Neuronal stem cell (in vitro differentiated cells): ENCODE measurements around the gene CEMIP.

Source experiments
- DNase-seq: peaks from one replicate; pipeline ENCODE4 v3.0.0-alpha.2; 2013; ENCODE audit warnings: low spot score
- H2AFZ ChIP-seq: one replicate; pipeline ENCODE4 v1.6.1; 2013; ENCODE audit warnings: mild to moderate bottlenecking, low read length, inconsistent platforms
- H2AK5ac ChIP-seq: 2 replicates; pipeline ENCODE4 v1.6.1; 2013; ENCODE audit warnings: low read depth, mild to moderate bottlenecking, inconsistent platforms, low read length, moderate library complexity, mixed read lengths
- H2BK120ac ChIP-seq: 2 replicates; pipeline ENCODE4 v1.6.1; 2013; ENCODE audit warnings: low read depth, mild to moderate bottlenecking, inconsistent platforms, low read length, moderate library complexity, mixed read lengths
- H2BK12ac ChIP-seq: one replicate; pipeline ENCODE4 v1.6.1; 2013; ENCODE audit warnings: low read length, inconsistent platforms
- H2BK15ac ChIP-seq: 2 replicates; pipeline ENCODE4 v1.6.1; 2013; ENCODE audit warnings: mild to moderate bottlenecking, low read length, inconsistent platforms, mixed read lengths
- H2BK5ac ChIP-seq: one replicate; pipeline ENCODE4 v1.6.1; 2013; ENCODE audit warnings: inconsistent platforms, mild to moderate bottlenecking, low read length, moderate library complexity
- H3K14ac ChIP-seq: one replicate; pipeline ENCODE4 v1.6.1; 2013; ENCODE audit warnings: low read length, inconsistent platforms
- H3K18ac ChIP-seq: 2 replicates; pipeline ENCODE4 v1.6.1; 2013; ENCODE audit warnings: low read length, inconsistent platforms
- H3K23ac ChIP-seq: 2 replicates; pipeline ENCODE4 v1.6.1; 2013; ENCODE audit warnings: low read depth, mild to moderate bottlenecking, mixed read lengths, low read length, inconsistent platforms; ENCODE audit not compliant: poor library complexity
- H3K27ac ChIP-seq: replicated peaks from 3 replicates; pipeline ENCODE4 v1.5.1; 2013; ENCODE audit warnings: low read length, inconsistent platforms
- H3K27me3 ChIP-seq, 3 experiments: 2 replicates each; pipeline ENCODE4 v1.6.1; 2013; ENCODE audit warnings: low read length in 3 of 3, mild to moderate bottlenecking in 2 of 3, inconsistent platforms in 1 of 3, low read depth in 1 of 3, mixed read lengths in 1 of 3, moderate library complexity in 1 of 3; ENCODE audit not compliant: control insufficient read depth in 3 of 3, insufficient read depth in 3 of 3
- H3K36me3 ChIP-seq, 2 donors: replicated peaks in 1 of 2; 2 replicates each; pipeline ENCODE4 v1.6.1; 2013; ENCODE audit warnings: low read length in 2 of 2; ENCODE audit not compliant: control insufficient read depth in 2 of 2, insufficient read depth in 2 of 2
- H3K4ac ChIP-seq: 2 replicates; pipeline ENCODE4 v1.6.1; 2013; ENCODE audit warnings: inconsistent platforms, mild to moderate bottlenecking, low read length, moderate library complexity
- H3K4me1 ChIP-seq, 2 donors: 1 replicate in 1 of 2; 2 replicates in 1 of 2; pipeline ENCODE4 v1.6.1; 2013; ENCODE audit warnings: low read length in 2 of 2, low read depth in 1 of 2; ENCODE audit not compliant: control insufficient read depth in 2 of 2, insufficient read depth in 1 of 2
- H3K4me2 ChIP-seq: one replicate; pipeline ENCODE4 v1.6.1; 2013; ENCODE audit warnings: mild to moderate bottlenecking, low read length, inconsistent platforms; ENCODE audit not compliant: insufficient read depth, poor library complexity, severe bottlenecking
- H3K4me3 ChIP-seq, 2 donors: 2 replicates each; pipeline ENCODE4 v1.5.1; 2013; ENCODE audit warnings: low read length in 2 of 2, mild to moderate bottlenecking in 2 of 2, inconsistent platforms in 1 of 2, moderate library complexity in 1 of 2
- H3K79me1 ChIP-seq: one replicate; pipeline ENCODE4 v1.6.1; 2013; ENCODE audit warnings: low read depth, mild to moderate bottlenecking, inconsistent platforms, low read length, moderate library complexity
- H3K9ac ChIP-seq: one replicate; pipeline ENCODE4 v1.6.1; 2013; ENCODE audit warnings: mild to moderate bottlenecking, low read depth, low read length, inconsistent platforms; ENCODE audit not compliant: poor library complexity
- H3K9me3 ChIP-seq, 2 donors: replicated peaks in 1 of 2; 2 replicates each; pipeline versions ENCODE3 to v1.6.1; 2013; ENCODE audit warnings: low read length in 2 of 2, mild to moderate bottlenecking in 2 of 2, inconsistent platforms in 1 of 2, low read depth in 1 of 2, mixed read lengths in 1 of 2, moderate library complexity in 1 of 2; ENCODE audit not compliant: control insufficient read depth in 2 of 2, insufficient read depth in 1 of 2
- H4K8ac ChIP-seq: one replicate; pipeline ENCODE4 v1.6.1; 2013; ENCODE audit warnings: low read depth, mild to moderate bottlenecking, inconsistent platforms, low read length, moderate library complexity
- H4K91ac ChIP-seq: one replicate; pipeline ENCODE4 v1.6.1; 2013; ENCODE audit warnings: low read length, low read depth, mild to moderate bottlenecking, inconsistent platforms; ENCODE audit not compliant: poor library complexity
- WGBS, 2 donors: extraction: QIAGEN DNeasy Blood & Tissue Kit; methylation state at CpG; one replicate each; pipeline ENCODE4 v1.1.7; 2013; ENCODE audit warnings: missing lambda C conversion rate in 2 of 2, mixed read lengths in 1 of 2; ENCODE audit not compliant: insufficient read length in 2 of 2, insufficient replicate concordance in 1 of 2; ENCODE audit errors: extremely low coverage in 2 of 2; 5-methylcytosine and 5-hydroxymethylcytosine counted together

CEMIP gene

DNA sequence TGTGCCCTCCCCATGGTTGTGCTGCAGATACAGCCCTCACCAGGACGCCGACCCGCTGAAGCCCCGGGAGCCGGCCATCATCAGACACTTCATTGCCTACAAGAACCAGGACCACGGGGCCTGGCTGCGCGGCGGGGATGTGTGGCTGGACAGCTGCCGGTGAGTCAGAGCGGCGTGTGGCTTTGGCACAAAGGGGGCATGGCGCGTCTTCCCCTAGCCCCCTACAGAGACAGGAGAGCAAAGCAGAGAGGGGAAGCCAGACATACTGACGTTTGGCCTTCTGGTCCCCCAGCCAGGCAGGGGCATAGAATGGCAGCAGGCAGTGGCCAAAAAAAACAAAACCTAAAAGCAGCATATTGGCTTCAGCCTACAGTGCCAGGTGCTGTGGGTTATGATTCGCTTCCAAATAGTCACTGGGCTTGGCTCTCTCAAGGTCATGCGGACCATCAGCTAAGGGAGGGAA is 146.5 kb downstream of the CEMIP start:
- WGBS, 2 donors = no CpG with 5 or more reads among the region's 17 CpGs
- no peaks in the 10 kb centered on the region for H3K4me1 ChIP-seq

DNA sequence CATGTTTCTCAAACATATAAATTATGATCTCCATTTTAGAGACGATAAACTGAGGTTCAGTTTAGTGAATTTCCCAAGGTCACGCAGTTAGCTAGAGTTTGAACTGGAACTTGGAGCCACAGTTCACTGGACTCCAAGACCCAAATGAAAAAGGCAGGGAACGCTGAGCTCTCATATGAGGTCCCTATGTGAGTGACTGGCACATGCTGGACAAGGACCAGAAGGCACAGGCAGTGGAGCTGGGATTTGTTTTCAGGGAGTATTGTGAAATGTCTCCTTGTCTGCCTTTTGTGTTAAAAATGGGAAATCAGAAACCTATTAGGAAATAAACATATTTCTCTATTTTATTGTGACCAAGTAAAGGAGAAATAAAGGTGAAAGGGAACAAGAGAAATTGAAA is 147.0 kb downstream of the CEMIP start:
- Histone ChIP-seq H2BK120ac (no peak overlapping the region), H3K18ac (no peak overlapping the region), H4K91ac (no peak overlapping the region), H3K4me1 (no peaks in the 10 kb centered on the region), H3K14ac (no peak overlapping the region), H3K79me1 (no peaks in the 10 kb centered on the region), H3K23ac (no peak overlapping the region), H2AK5ac (no peak overlapping the region), H3K4me3 (no peak overlapping the region), H3K4me2 (no peak overlapping the region), H2AFZ (no peak overlapping the region), H3K4ac (no peak overlapping the region), H3K9ac (no peak overlapping the region), H3K36me3 (no peaks in the 10 kb centered on the region), H2BK15ac (no peak overlapping the region), H3K27ac (no peak overlapping the region), H2BK12ac (no peak overlapping the region), H2BK5ac (no peak overlapping the region), H4K8ac (no peak overlapping the region), H3K27me3 (no peaks in the 10 kb centered on the region), H3K9me3 (peaks cover 0 to 2% of the 10 kb centered on the region in 2 donors)
- DNase-seq = no peak
- WGBS, 2 donors = no CpG with 5 or more reads among the region's 3 CpGs

More for the DNA sequence above, 146.5 kb downstream of the CEMIP start:
- no peaks in the 10 kb centered on the region for H3K79me1 ChIP-seq
- peak overlapping the region; percentile 52 for H3K9ac ChIP-seq
- H2BK15ac ChIP-seq = no peak overlapping the region
- H2BK120ac ChIP-seq = no peak overlapping the region
- no peak overlapping the region for H4K91ac ChIP-seq
- no peaks in the 10 kb centered on the region for H3K27me3 ChIP-seq
- no peak overlapping the region for H2AK5ac ChIP-seq
- H3K36me3 ChIP-seq = no peaks in the 10 kb centered on the region
- H3K4me3 ChIP-seq = no peak overlapping the region
- H2BK5ac ChIP-seq = no peak overlapping the region
- no peak overlapping the region for H3K14ac ChIP-seq
- H3K9me3 ChIP-seq = peaks cover 0 to 2% of the 10 kb centered on the region in 2 donors
- no peak overlapping the region for H2AFZ ChIP-seq
- no peak for DNase-seq
- H3K4me2 ChIP-seq = no peak overlapping the region
- no peak overlapping the region for H3K23ac ChIP-seq
- H2BK12ac ChIP-seq = no peak overlapping the region
- H4K8ac ChIP-seq = no peak overlapping the region
- no peak overlapping the region for H3K27ac ChIP-seq
- no peak overlapping the region for H3K4ac ChIP-seq
- no peak overlapping the region for H3K18ac ChIP-seq

DNA sequence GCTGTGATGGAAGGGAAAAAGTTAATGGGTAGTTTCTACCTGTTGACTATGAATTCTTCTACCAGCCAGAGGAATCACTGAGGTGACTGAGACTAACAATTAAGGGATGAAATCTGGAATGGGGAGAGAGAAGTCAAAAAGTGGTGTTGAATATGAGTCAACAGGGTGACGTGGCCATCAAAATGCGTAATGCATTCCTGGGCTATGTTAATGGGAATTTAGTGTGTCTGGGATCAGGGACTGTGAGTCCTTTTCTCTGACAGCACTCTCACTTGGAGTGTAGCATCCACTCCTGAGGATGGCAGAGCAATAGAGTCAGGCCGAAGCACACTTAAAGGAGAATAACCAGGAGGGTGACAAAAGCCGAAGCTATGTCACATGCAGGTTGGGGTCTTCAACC is 150.1 kb downstream of the CEMIP start:
- Histone ChIP-seq H2BK12ac (no peak overlapping the region), H3K4me3 (no peak overlapping the region), H3K4ac (no peak overlapping the region), H3K4me2 (no peak overlapping the region), H3K9me3 (no peaks in the 10 kb centered on the region), H2BK120ac (no peak overlapping the region), H3K14ac (no peak overlapping the region), H2AK5ac (no peak overlapping the region), H3K27ac (no peak overlapping the region), H3K9ac (no peak overlapping the region), H2AFZ (no peak overlapping the region), H3K4me1 (no peaks in the 10 kb centered on the region), H3K36me3 (no peaks in the 10 kb centered on the region), H3K18ac (no peak overlapping the region), H3K27me3 (no peaks in the 10 kb centered on the region), H3K23ac (no peak overlapping the region), H2BK15ac (no peak overlapping the region), H4K8ac (no peak overlapping the region), H2BK5ac (no peak overlapping the region), H3K79me1 (no peaks in the 10 kb centered on the region), H4K91ac (no peak overlapping the region)
- DNase-seq = no peak
- WGBS, 2 donors = no CpG with 5 or more reads among the region's 4 CpGs

DNA sequence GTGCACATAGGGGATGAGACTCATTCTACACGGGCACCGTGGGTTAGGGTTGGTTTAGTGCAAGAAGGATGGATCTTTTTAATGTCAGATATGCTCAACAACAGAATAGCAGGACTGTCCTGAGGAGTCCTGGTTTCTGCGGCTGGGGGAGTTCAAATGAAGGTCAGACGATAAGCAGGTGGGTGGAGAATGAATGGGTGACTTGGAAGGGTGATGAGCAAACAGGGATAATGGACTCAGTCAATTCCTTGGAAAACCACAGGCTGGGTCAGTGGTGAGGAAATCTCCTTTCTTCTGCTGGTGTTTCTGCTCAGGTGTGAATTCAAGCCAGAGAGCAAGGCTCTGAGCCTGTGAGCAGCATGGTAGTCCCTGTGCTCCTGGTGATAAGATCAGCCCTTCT is 150.5 kb downstream of the CEMIP start:
- no CpG with 5 or more reads among the region's 4 CpGs for WGBS, 2 donors
- no peaks in the 10 kb centered on the region for H3K9me3 ChIP-seq

More for the DNA sequence above, 150.5 kb downstream of the CEMIP start:
- no peak overlapping the region for H4K8ac ChIP-seq
- H3K14ac ChIP-seq = no peak overlapping the region
- H4K91ac ChIP-seq = no peak overlapping the region
- DNase-seq = no peak
- H3K79me1 ChIP-seq = no peaks in the 10 kb centered on the region
- H2BK5ac ChIP-seq = no peak overlapping the region
- H3K27me3 ChIP-seq = no peaks in the 10 kb centered on the region
- no peak overlapping the region for H3K23ac ChIP-seq
- H2BK15ac ChIP-seq = no peak overlapping the region
- no peak overlapping the region for H3K4ac ChIP-seq
- H3K36me3 ChIP-seq = no peaks in the 10 kb centered on the region
- no peak overlapping the region for H3K4me3 ChIP-seq
- no peak overlapping the region for H3K4me2 ChIP-seq
- H3K4me1 ChIP-seq = peaks cover under 1 to 2% of the 10 kb centered on the region in 2 donors
- H2AK5ac ChIP-seq = no peak overlapping the region
- no peak overlapping the region for H2AFZ ChIP-seq
- no peak overlapping the region for H3K18ac ChIP-seq
- no peak overlapping the region for H2BK120ac ChIP-seq
- no peak overlapping the region for H2BK12ac ChIP-seq
- no peak overlapping the region for H3K27ac ChIP-seq
- H3K9ac ChIP-seq = no peak overlapping the region
